HPDE6-E6E7 (cell line): ENCODE results near the gene KANTR.
A peak's percentile ranks its signal among the peaks of the same experiment; 100 is the strongest.

Experiments
- DNase-seq: peaks from one replicate; pipeline ENCODE4 v3.0.0; 2011; ENCODE audit warnings: missing footprints; ENCODE audit errors: extremely low spot score

The KANTR gene

GRCh38 chrX:53081925-53082772 lies 11.8 kb upstream of the KANTR start, which contains the start of gene TSPYL2:
Gene TSPYL2 (plus strand): TSS chrX:53082367. CDS start chrX:53082499, 132 bp downstream.
- peak; percentile 82 for DNase-seq

GRCh38 chrX:53082773-53083616 lies 10.9 kb upstream of the KANTR start:
- no peak for DNase-seq

GRCh38 chrX:53084043-53084570 lies 9.8 kb upstream of the KANTR start:
- DNase-seq, result no peak

- DNase-seq, result no peak
These were observed 9.1 kb upstream of the KANTR start for GRCh38 chrX:53084863-53085262.

GRCh38 chrX:53085661-53086229 lies 8.2 kb upstream of the KANTR start:
- DNase-seq, result no peak

- DNase-seq, result no peak
These were observed 7.5 kb upstream of the KANTR start for GRCh38 chrX:53086464-53086863.

GRCh38 chrX:53087388-53087831 lies 6.5 kb upstream of the KANTR start:
- DNase-seq, result no peak

- peak; percentile 64 for DNase-seq
These were observed 5.6 kb upstream of the KANTR start for GRCh38 chrX:53088136-53088974.

GRCh38 chrX:53089224-53089842 lies 4.6 kb upstream of the KANTR start:
- no peak for DNase-seq

- no peak for DNase-seq
These were observed 4.0 kb upstream of the KANTR start for GRCh38 chrX:53089925-53090324.

- DNase-seq, result no peak
These were observed 2.6 kb upstream of the KANTR start for GRCh38 chrX:53091354-53091753.

- no peak for DNase-seq
These were observed 726 bp upstream of the KANTR start for GRCh38 chrX:53093177-53093655.

- no peak for DNase-seq
These were observed 602 bp downstream of the KANTR start for GRCh38 chrX:53094582-53094905.

GRCh38 chrX:53095796-53096195 lies 1.9 kb downstream of the KANTR start:
- no peak for DNase-seq

- DNase-seq, result no peak
These were observed 21.1 kb downstream of the KANTR start for GRCh38 chrX:53114864-53115549.

- DNase-seq, result no peak
These were observed 21.6 kb downstream of the KANTR start for GRCh38 chrX:53115550-53115874.

GRCh38 chrX:53116101-53116500 lies 22.2 kb downstream of the KANTR start:
- DNase-seq, result no peak

GRCh38 chrX:53122013-53122412 lies 28.1 kb downstream of the KANTR start:
- DNase-seq, result no peak

- no peak for DNase-seq
These were observed 31.6 kb downstream of the KANTR start for GRCh38 chrX:53125506-53125905.

GRCh38 chrX:53126377-53126776 lies 32.4 kb downstream of the KANTR start:
- no peak for DNase-seq
